Panc1 (cell line): ENCODE results near the gene C1orf159. TPM values are rescaled to one million over a fixed set of nuclear protein-coding genes. Genes with fewer than 3 reads are reported as not detected.

ENCODE experiments used
- ATAC-seq: fragments of 200-7000 bp; cut with Tn5 transposase; 2 replicates; pipeline ENCODE4 v1.9.1; 2020; ENCODE audit warnings: mild to moderate bottlenecking, moderate library complexity
- BruUV-seq: library from RNA; stranded (reverse); fragments of 400-500 nt; replicated peaks from 2 replicates; lab custom pipeline; 2021; lab: Mats Ljungman, UMichigan
- CTCF ChIA-PET: fragments of 300-600 bp; sonication (Branson Sonifier 250); formaldehyde crosslinking; loops from one replicate; lab custom pipeline; 2022; ENCODE audit warnings: antibody characterized with exemption; lab: Charles Lee
- POLR2A ChIA-PET: fragments of 300-600 bp; sonication (Branson Sonifier 250); formaldehyde crosslinking; loops from one replicate; lab custom pipeline; 2022; ENCODE audit warnings: antibody characterized with exemption; lab: Charles Lee
- DNase-seq: peaks from one replicate; pipeline ENCODE4 v3.0.0-alpha.2; 2010; ENCODE audit warnings: low read depth, low spot score
- H3K27ac ChIP-seq: 2 replicates; pipeline ENCODE4 v1.5.1; 2011; ENCODE audit warnings: mild to moderate bottlenecking, low read length, inconsistent platforms
- H3K27me3 ChIP-seq: fragments of 200-500 bp; sonication (Bioruptor generic); 2 replicates; pipeline ENCODE4 v1.6.0; 2014; ENCODE audit warnings: low read length, inconsistent platforms; ENCODE audit not compliant: control insufficient read depth, insufficient read depth
- H3K36me3 ChIP-seq: fragments of 200-500 bp; sonication (Bioruptor generic); 2 replicates; pipeline ENCODE4 v1.5.1; 2014; ENCODE audit warnings: inconsistent platforms, mild to moderate bottlenecking, low read length, moderate library complexity; ENCODE audit not compliant: control insufficient read depth, insufficient read depth
- H3K4me1 ChIP-seq: 2 replicates; pipeline ENCODE4 v1.5.1; 2011; ENCODE audit warnings: inconsistent platforms, mild to moderate bottlenecking, low read length, moderate library complexity; ENCODE audit not compliant: control insufficient read depth, insufficient read depth
- H3K4me3 ChIP-seq, 2 experiments: 2 replicates each; pipeline ENCODE4 v1.5.1; 2011 to 2012; ENCODE audit warnings: low read depth in 2 of 2, low read length in 2 of 2, mild to moderate bottlenecking in 2 of 2, inconsistent platforms in 1 of 2, moderate library complexity in 1 of 2
- H3K9me3 ChIP-seq: fragments of 200-500 bp; sonication (Bioruptor generic); 2 replicates; pipeline ENCODE4 v1.5.1; 2014; ENCODE audit warnings: low read depth, mild to moderate bottlenecking, inconsistent platforms, low read length, moderate library complexity; ENCODE audit not compliant: control insufficient read depth, insufficient read depth
- CTCF ChIP-seq: fragments of 450-650 bp; IDR thresholded peaks from 2 replicates; pipeline ENCODE4 v1.5.1; 2017; ENCODE audit warnings: mild to moderate bottlenecking
- POLR2AphosphoS5 ChIP-seq: IDR thresholded peaks from 2 replicates; pipeline ENCODE4 v1.6.1; 2012; ENCODE audit warnings: mild to moderate bottlenecking, low read depth, low read length, moderate library complexity
- REST ChIP-seq, 2 experiments: IDR thresholded peaks; 2 replicates each; pipeline ENCODE4 v1.6.1; 2011 to 2012; ENCODE audit warnings: low read depth in 2 of 2, control low read depth in 1 of 2, low read length in 1 of 2, mild to moderate bottlenecking in 1 of 2, moderate library complexity in 1 of 2; ENCODE audit not compliant: insufficient read depth in 1 of 2
- SIN3A ChIP-seq: IDR thresholded peaks from 2 replicates; pipeline ENCODE4 v1.6.1; 2012; ENCODE audit warnings: low read depth, mild to moderate bottlenecking, low read length, moderate library complexity, borderline replicate concordance; ENCODE audit not compliant: insufficient read depth
- TCF7L2 ChIP-seq: IDR thresholded peaks from 2 replicates; pipeline ENCODE4 v1.6.1; 2011; ENCODE audit warnings: mild to moderate bottlenecking, low read depth, low read length, inconsistent platforms
- in situ Hi-C: cut with HindIII; loops from 2 replicates; pipeline ENCODE4 v1.10.0; 2016; ENCODE audit warnings: low sequenced_read_pairs, low pct_unique_long_range_greater_than_20kb
- intact Hi-C: fragments of 100-400 bp; cut with micrococcal nuclease; formaldehyde crosslinking; loops from one replicate; pipeline ENCODE4 v1.10.0; 2022; ENCODE audit not compliant: unreplicated experiment
- total RNA-seq: library from RNA; stranded (reverse); gene quantifications from one replicate; pipeline ENCODE4 v1.2.1, GENCODE V29; 2021; ENCODE audit not compliant: unreplicated experiment

C1orf159 gene
- total RNA-seq, 1 experiment from 2014 or later, result 28.8 TPM

- Histone ChIP-seq H3K4me1 (no peaks in the 10 kb centered on the region), H3K4me3 (no peak overlapping the region), H3K27me3 (no peaks in the 10 kb centered on the region), H3K9me3 (no peaks in the 10 kb centered on the region), H3K27ac (no peak overlapping the region), H3K36me3 (no peaks in the 10 kb centered on the region)
- BruUV-seq, result no TSS peak
- ChIA-PET POLR2A (interaction anchor here (0.7 kb wide), 1 partner anchor 9 kb away, joined by 3 read pairs; no protein-coding TSS in a partner anchor), CTCF (no interaction called here)
- intact Hi-C loops, result no loop called here
- no peak for DNase-seq
- in situ Hi-C loops, result no loop called here
- no peak for TF ChIP-seq SIN3A
- no peak for TF ChIP-seq POLR2AphosphoS5
- TF ChIP-seq REST (IDR thresholded peaks at IDR 0.05; ENCODE audit: insufficient read depth in 1 of 2, low read depth in 2 of 2, low read length in 1 of 2), result no peak
- no peak for TF ChIP-seq TCF7L2
- no peak for ATAC-seq
These were observed 29.0 kb downstream of the C1orf159 start for GRCh38 chr1:1086911-1087341.

- BruUV-seq, result no TSS peak
- TF ChIP-seq TCF7L2, result no peak
- no peak for TF ChIP-seq SIN3A
- no peak overlapping the region for H3K27ac ChIP-seq
- no peaks in the 10 kb centered on the region for H3K4me1 ChIP-seq
- intact Hi-C loops (no loop called here), in situ Hi-C loops (no loop called here)
- H3K4me3 ChIP-seq, result no peak overlapping the region
- DNase-seq, result no peak
- H3K27me3 ChIP-seq, result no peaks in the 10 kb centered on the region
- no peak for ATAC-seq
- ChIA-PET CTCF (no interaction called here), POLR2A (interaction anchor here (0.7 kb wide), 1 partner anchor 10 kb away, joined by 3 read pairs; no protein-coding TSS in a partner anchor)
- H3K36me3 ChIP-seq, result no peaks in the 10 kb centered on the region
- H3K9me3 ChIP-seq, result no peaks in the 10 kb centered on the region
These were observed 29.7 kb downstream of the C1orf159 start for GRCh38 chr1:1085911-1086841.

GRCh38 chr1:1085171-1085841 lies 30.6 kb downstream of the C1orf159 start:
- ChIA-PET POLR2A (no interaction called here), CTCF (no interaction called here)
- Histone ChIP-seq H3K27ac (no peak overlapping the region), H3K9me3 (no peaks in the 10 kb centered on the region), H3K4me1 (peaks cover 1% of the 10 kb centered on the region; the same call in 1 of the 2 replicates), H3K36me3 (no peaks in the 10 kb centered on the region), H3K4me3 (no peak overlapping the region), H3K27me3 (no peaks in the 10 kb centered on the region)
- TF ChIP-seq TCF7L2 (no peak), REST (IDR thresholded peaks at IDR 0.05; ENCODE audit: insufficient read depth in 1 of 2, low read depth in 2 of 2, low read length in 1 of 2) (no peak), POLR2AphosphoS5 (no peak), CTCF (no peak)
- in situ Hi-C loops (no loop called here), intact Hi-C loops (no loop called here)
- DNase-seq (no peak), ATAC-seq (no peak)
- BruUV-seq, result no TSS peak
